IPS-20b (cell line): ENCODE data around the gene KPNA4.
A peak's percentile ranks its signal among the peaks of the same experiment; 100 is the strongest.
"Not testable (repeated sequence)": the region's sequence is repeated elsewhere in the genome, so short reads cannot be mapped to it uniquely, and the experiment has no call there.

ENCODE experiments used
- H3K27ac ChIP-seq: one replicate; pipeline ENCODE4 v1.5.1; 2013; ENCODE audit warnings: low read length
- H3K27me3 ChIP-seq: 2 replicates; pipeline ENCODE4 v1.6.1; 2013; ENCODE audit warnings: mild to moderate bottlenecking, low read length, inconsistent platforms; ENCODE audit not compliant: insufficient read depth
- H3K36me3 ChIP-seq: 2 replicates; pipeline ENCODE4 v1.6.1; 2013; ENCODE audit warnings: low read depth, mild to moderate bottlenecking, inconsistent platforms, low read length, moderate library complexity; ENCODE audit not compliant: insufficient read depth
- H3K4me1 ChIP-seq: 2 replicates; pipeline ENCODE4 v1.6.1; 2013; ENCODE audit warnings: mild to moderate bottlenecking, control low read depth, inconsistent platforms, low read length, moderate library complexity; ENCODE audit not compliant: insufficient read depth
- H3K4me3 ChIP-seq: 2 replicates; pipeline ENCODE4 v1.5.1; 2013; ENCODE audit warnings: mild to moderate bottlenecking, low read length, inconsistent platforms
- H3K9ac ChIP-seq: 2 replicates; pipeline ENCODE4 v1.6.1; 2013; ENCODE audit warnings: low read depth, mild to moderate bottlenecking, inconsistent platforms, low read length, moderate library complexity
- H3K9me3 ChIP-seq: 2 replicates; pipeline ENCODE4 v1.6.1; 2013; ENCODE audit warnings: mild to moderate bottlenecking, low read depth, low read length, inconsistent platforms; ENCODE audit not compliant: insufficient read depth

The KPNA4 gene

GRCh38 chr3:160565442-160566403, at the start of gene KPNA4:
KPNA4 (minus strand) TSS chr3:160565571; CDS start chr3:160565282, 289 bp downstream.
- peak within 1 kb of the TSS; percentile 94 for H3K9ac ChIP-seq
- H3K4me3 ChIP-seq: peak within 1 kb of the TSS; percentile 97
- H3K9me3 ChIP-seq: no peaks in the 10 kb centered on the region
- no peaks in the 10 kb centered on the region for H3K27me3 ChIP-seq
- H3K4me1 ChIP-seq: peaks cover 12% of the 10 kb centered on the region; the same call in 1 of the 2 replicates
- peak within 1 kb of the TSS; percentile 41 for H3K27ac ChIP-seq
- peaks cover 15% of the 10 kb centered on the region; the same call in 1 of the 2 replicates for H3K36me3 ChIP-seq

DNA sequence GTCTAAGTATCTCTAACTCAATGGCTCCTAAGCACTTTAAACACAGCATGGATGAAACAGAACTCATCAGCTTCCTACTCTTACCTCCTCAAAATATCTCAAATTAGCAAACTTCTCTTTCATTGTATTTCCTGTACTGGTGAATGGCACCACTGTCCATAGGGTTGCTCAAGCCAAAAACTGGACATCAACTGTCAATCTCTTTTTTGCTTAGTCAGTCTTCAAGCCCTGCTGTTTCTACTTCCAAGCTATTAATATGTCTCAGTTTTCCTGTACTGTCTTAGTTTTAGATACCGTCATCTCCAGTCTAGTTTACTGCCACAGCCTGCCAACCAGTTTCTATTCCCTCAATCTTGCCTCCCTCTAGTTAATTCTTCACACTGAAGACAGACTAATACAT, 48.3 kb upstream of the KPNA4 start:
- Histone ChIP-seq H3K4me3 (no peak overlapping the region), H3K27ac (no peak overlapping the region), H3K27me3 (no peaks in the 10 kb centered on the region), H3K9me3 (no peaks in the 10 kb centered on the region), H3K9ac (no peak overlapping the region), H3K36me3 (no peaks in the 10 kb centered on the region), H3K4me1 (no peaks in the 10 kb centered on the region)

- no peak overlapping the region for H3K9ac ChIP-seq
- H3K9me3 ChIP-seq: no peaks in the 10 kb centered on the region
- no peaks in the 10 kb centered on the region for H3K4me1 ChIP-seq
- H3K27ac ChIP-seq: no peak overlapping the region
- H3K36me3 ChIP-seq: no peaks in the 10 kb centered on the region
- H3K27me3 ChIP-seq: no peaks in the 10 kb centered on the region
- H3K4me3 ChIP-seq: no peak overlapping the region
Observed at GRCh38 chr3:160612386-160613075, 47.2 kb upstream of the KPNA4 start.

DNA sequence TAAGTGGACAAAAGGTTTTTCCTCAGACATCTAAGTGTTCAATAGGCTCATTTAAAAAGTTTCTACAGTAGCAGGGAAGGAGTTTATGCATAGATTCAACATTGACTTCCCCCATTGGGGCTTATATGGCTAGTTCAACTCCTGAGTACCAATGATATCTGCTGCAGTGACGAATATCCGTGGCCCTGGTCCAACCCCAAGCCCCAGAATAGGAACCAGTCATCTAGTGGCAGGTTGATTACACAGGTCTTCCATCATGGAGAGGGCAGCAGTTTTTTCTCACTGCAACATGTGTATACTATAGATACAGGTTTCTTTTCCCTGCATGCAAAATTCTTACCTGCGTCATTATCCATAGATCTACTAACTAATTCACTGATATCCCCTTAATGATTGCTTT, 45.8 kb upstream of the KPNA4 start:
- Histone ChIP-seq H3K27me3 (no peaks in the 10 kb centered on the region), H3K4me1 (no peaks in the 10 kb centered on the region), H3K9me3 (no peaks in the 10 kb centered on the region), H3K27ac (no peak overlapping the region), H3K4me3 (no peak overlapping the region), H3K9ac (no peak overlapping the region), H3K36me3 (no peaks in the 10 kb centered on the region)

GRCh38 chr3:160608870-160609269, 43.5 kb upstream of the KPNA4 start:
- no peaks in the 10 kb centered on the region for H3K9me3 ChIP-seq
- no peak overlapping the region for H3K9ac ChIP-seq
- H3K27me3 ChIP-seq: no peaks in the 10 kb centered on the region
- no peaks in the 10 kb centered on the region for H3K36me3 ChIP-seq
- H3K27ac ChIP-seq: no peak overlapping the region
- no peak overlapping the region for H3K4me3 ChIP-seq
- no peaks in the 10 kb centered on the region for H3K4me1 ChIP-seq

DNA sequence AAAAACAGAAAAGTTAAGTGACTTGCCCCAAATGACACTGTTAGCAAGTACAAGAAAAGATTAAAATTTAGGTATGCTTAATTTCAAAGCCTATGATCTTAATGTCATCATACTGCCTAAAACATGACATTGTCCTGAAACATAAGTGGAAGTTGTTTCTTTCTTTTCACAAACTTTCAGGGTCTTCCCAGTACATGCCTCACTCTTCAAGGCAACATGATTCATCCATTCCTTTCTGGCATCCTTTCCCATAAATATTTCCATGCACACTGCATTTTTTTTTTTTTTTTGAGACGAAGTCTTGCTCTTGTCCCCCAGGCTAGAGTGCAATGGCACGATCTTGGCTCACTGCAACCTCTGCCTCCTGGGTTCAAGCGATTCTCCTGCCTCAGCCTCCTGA, 42.5 kb upstream of the KPNA4 start:
- H3K27ac ChIP-seq: no peak overlapping the region
- H3K4me1 ChIP-seq: no peaks in the 10 kb centered on the region
- H3K9ac ChIP-seq: no peak overlapping the region
- no peaks in the 10 kb centered on the region for H3K36me3 ChIP-seq
- H3K9me3 ChIP-seq: no peaks in the 10 kb centered on the region
- H3K4me3 ChIP-seq: no peak overlapping the region
- H3K27me3 ChIP-seq: no peaks in the 10 kb centered on the region

- H3K9ac ChIP-seq: no peak overlapping the region
- H3K27ac ChIP-seq: no peak overlapping the region
- H3K4me1 ChIP-seq: no peaks in the 10 kb centered on the region
- H3K9me3 ChIP-seq: no peaks in the 10 kb centered on the region
- no peak overlapping the region for H3K4me3 ChIP-seq
- no peaks in the 10 kb centered on the region for H3K27me3 ChIP-seq
- no peaks in the 10 kb centered on the region for H3K36me3 ChIP-seq
Observed at GRCh38 chr3:160605315-160605714, 39.9 kb upstream of the KPNA4 start.

DNA sequence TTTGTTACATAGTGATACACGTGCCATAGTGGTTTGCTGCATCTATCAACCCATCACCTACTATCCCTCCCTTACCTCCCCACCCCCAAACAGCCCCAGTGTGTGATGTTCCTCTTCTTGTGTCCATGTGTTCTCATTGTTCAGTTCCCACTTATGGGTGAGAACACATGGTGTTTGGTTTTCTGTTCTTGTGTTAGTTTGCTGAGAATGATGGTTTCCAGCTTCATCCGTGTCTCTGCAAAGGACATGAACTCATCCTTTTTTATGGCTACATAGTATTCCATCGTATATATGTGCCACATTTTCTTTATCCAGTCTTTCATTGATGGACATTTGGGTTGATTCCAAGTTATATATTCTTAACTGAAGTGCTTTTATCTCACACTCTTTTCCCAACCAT, 38.5 kb upstream of the KPNA4 start:
- not testable (repeated sequence) for H3K36me3 ChIP-seq, H3K9me3 ChIP-seq, H3K27ac ChIP-seq, H3K9ac ChIP-seq, H3K27me3 ChIP-seq, H3K4me1 ChIP-seq, H3K4me3 ChIP-seq

DNA sequence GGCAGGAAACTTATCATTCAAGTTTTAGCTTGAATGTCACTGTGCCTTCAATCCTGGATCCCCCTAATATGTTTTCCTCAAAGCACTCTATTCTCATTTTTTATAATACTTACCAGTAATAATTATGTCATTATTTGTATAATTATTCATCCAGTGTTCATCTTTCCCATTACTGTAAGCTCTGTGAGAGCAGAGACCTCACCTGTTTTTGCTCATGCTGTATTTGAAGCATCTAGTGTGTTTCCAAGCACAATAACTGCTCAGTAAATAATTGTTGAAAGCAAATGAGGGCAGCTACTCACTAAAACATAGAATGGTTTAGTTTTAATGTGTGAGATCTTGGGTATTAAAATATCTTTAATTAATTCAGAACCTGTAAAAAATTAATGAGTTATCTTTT, 36.9 kb upstream of the KPNA4 start:
- Histone ChIP-seq H3K36me3 (no peaks in the 10 kb centered on the region), H3K4me1 (no peaks in the 10 kb centered on the region), H3K27me3 (no peaks in the 10 kb centered on the region), H3K9ac (no peak overlapping the region), H3K9me3 (no peaks in the 10 kb centered on the region), H3K4me3 (no peak overlapping the region), H3K27ac (no peak overlapping the region)

- Histone ChIP-seq H3K4me3 (no peak overlapping the region), H3K9ac (no peak overlapping the region), H3K27ac (no peak overlapping the region), H3K4me1 (no peaks in the 10 kb centered on the region), H3K36me3 (no peaks in the 10 kb centered on the region), H3K27me3 (no peaks in the 10 kb centered on the region), H3K9me3 (no peaks in the 10 kb centered on the region)
Observed at GRCh38 chr3:160601288-160601687, 35.9 kb upstream of the KPNA4 start.

- no peak overlapping the region for H3K27ac ChIP-seq
- H3K4me1 ChIP-seq: no peaks in the 10 kb centered on the region
- H3K27me3 ChIP-seq: no peaks in the 10 kb centered on the region
- H3K9me3 ChIP-seq: no peaks in the 10 kb centered on the region
- H3K4me3 ChIP-seq: no peak overlapping the region
- H3K36me3 ChIP-seq: no peaks in the 10 kb centered on the region
- H3K9ac ChIP-seq: no peak overlapping the region
Observed at GRCh38 chr3:160598865-160599264, 33.5 kb upstream of the KPNA4 start.

GRCh38 chr3:160588023-160588422, 22.7 kb upstream of the KPNA4 start:
- H3K36me3 ChIP-seq: no peaks in the 10 kb centered on the region
- H3K9me3 ChIP-seq: no peaks in the 10 kb centered on the region; the same call in 1 of the 2 replicates
- H3K4me3 ChIP-seq: no peak overlapping the region
- no peaks in the 10 kb centered on the region for H3K27me3 ChIP-seq
- H3K9ac ChIP-seq: no peak overlapping the region
- no peak overlapping the region for H3K27ac ChIP-seq
- no peaks in the 10 kb centered on the region for H3K4me1 ChIP-seq
